GM20431 (cell line): ENCODE measurements around the gene RGS14.

Experiments
- in situ Hi-C: fragments of 300-500 bp; cut with MseI, MboI; formaldehyde crosslinking; loops from one replicate; pipeline ENCODE4 v1.15.0; 2020; ENCODE audit warnings: low sequenced_read_pairs; ENCODE audit not compliant: unreplicated experiment

RGS14 gene

GRCh38 chr5:177357459-177358351 lies at the start of gene RGS14:
TSS of gene RGS14 (plus strand) at chr5:177357924. CDS start at chr5:177358025, 101 bp downstream.
- in situ Hi-C loops, result no loop called here

GRCh38 chr5:177308740-177309139 lies 49.0 kb upstream of the RGS14 start:
- in situ Hi-C loops, result no loop called here

GRCh38 chr5:177309351-177310191 lies 48.2 kb upstream of the RGS14 start:
- in situ Hi-C loops, result no loop called here

- in situ Hi-C loops, result no loop called here
Observed at GRCh38 chr5:177310332-177310731, 47.4 kb upstream of the RGS14 start.

GRCh38 chr5:177310757-177311391 lies 46.9 kb upstream of the RGS14 start:
- in situ Hi-C loops, result no loop called here

GRCh38 chr5:177311392-177311722 lies 46.4 kb upstream of the RGS14 start:
- in situ Hi-C loops, result no loop called here

- in situ Hi-C loops, result no loop called here
Observed at GRCh38 chr5:177311723-177312648, 45.7 kb upstream of the RGS14 start, which contains the start of gene MXD3. TSS of gene MXD3 (minus strand) at chr5:177311898. CDS start at chr5:177311830, 68 bp downstream.

GRCh38 chr5:177312649-177313181 lies 45.0 kb upstream of the RGS14 start:
- in situ Hi-C loops, result no loop called here

GRCh38 chr5:177313561-177314259 lies 44.0 kb upstream of the RGS14 start:
- in situ Hi-C loops, result no loop called here

GRCh38 chr5:177314376-177315342 lies 43.1 kb upstream of the RGS14 start:
- in situ Hi-C loops, result no loop called here

- in situ Hi-C loops, result no loop called here
Observed at GRCh38 chr5:177315411-177315810, 42.3 kb upstream of the RGS14 start.

- in situ Hi-C loops, result no loop called here
Observed at GRCh38 chr5:177316005-177316404, 41.7 kb upstream of the RGS14 start.

- in situ Hi-C loops, result no loop called here
Observed at GRCh38 chr5:177317959-177318377, 39.8 kb upstream of the RGS14 start.

- in situ Hi-C loops, result no loop called here
Observed at GRCh38 chr5:177319913-177320588, 37.7 kb upstream of the RGS14 start.

- in situ Hi-C loops, result no loop called here
Observed at GRCh38 chr5:177320879-177321278, 36.8 kb upstream of the RGS14 start.

GRCh38 chr5:177325868-177326381 lies 31.8 kb upstream of the RGS14 start:
- in situ Hi-C loops, result no loop called here
